ENCODE results near the gene KCNQ1. TPM values are rescaled to one million over a fixed set of nuclear protein-coding genes. Genes with fewer than 3 reads are reported as not detected.

KCNQ1 gene
- total and polyA plus RNA-seq, 7 donors = 1.1 to 25.2 (median 3.8) TPM

- WGBS, 2 donors = 95 to 96% methylated on average over 2 of the region's 2 CpGs
- Histone ChIP-seq H3K27ac (no peak overlapping the region), H3K4me3 (no peak overlapping the region), H3K9me3 (no peaks in the 10 kb centered on the region), H3K4me1 (peaks cover 0 to 34% (median 29%) of the 10 kb centered on the region in 4 donors), H3K27me3 (no peaks in the 10 kb centered on the region), H3K36me3 (no peaks in the 10 kb centered on the region)
- intact Hi-C loops (cut with DNase I) = loop anchor here (5.0 kb wide), 1 partner anchor 148 kb away; no protein-coding TSS in a partner anchor
- no peak for DNase-seq
- TF ChIP-seq EP300 (IDR thresholded peaks at IDR 0.05) = no peak
- no peak for TF ChIP-seq POLR2A (IDR thresholded peaks at IDR 0.05)
- TF ChIP-seq CTCF (IDR thresholded peaks at IDR 0.05) = no peak
- TF ChIP-seq POLR2AphosphoS5 (IDR thresholded peaks at IDR 0.05) = no peak
These were observed 234.3 kb downstream of the KCNQ1 start for GRCh38 chr11:2679011-2679676.

GRCh38 chr11:2681408-2682145 is 236.8 kb downstream of the KCNQ1 start:
- intact Hi-C loops (cut with DNase I) = no loop called here
- peak; percentile 13 for DNase-seq
- TF ChIP-seq POLR2AphosphoS5 (IDR thresholded peaks at IDR 0.05) = no peak
- no peak for TF ChIP-seq CTCF (IDR thresholded peaks at IDR 0.05)
- no peak for TF ChIP-seq POLR2A (IDR thresholded peaks at IDR 0.05)
- no peak for TF ChIP-seq EP300 (IDR thresholded peaks at IDR 0.05)
- H3K9me3 ChIP-seq = no peaks in the 10 kb centered on the region
- 68 to 82% methylated on average over 5 of the region's 5 CpGs for WGBS, 2 donors
- no peak overlapping the region for H3K4me3 ChIP-seq
- H3K27ac ChIP-seq = no peak overlapping the region
- peaks cover 0 to 10% (median 5%) of the 10 kb centered on the region in 4 donors for H3K4me1 ChIP-seq
- no peaks in the 10 kb centered on the region for H3K27me3 ChIP-seq
- H3K36me3 ChIP-seq = no peaks in the 10 kb centered on the region

DNA sequence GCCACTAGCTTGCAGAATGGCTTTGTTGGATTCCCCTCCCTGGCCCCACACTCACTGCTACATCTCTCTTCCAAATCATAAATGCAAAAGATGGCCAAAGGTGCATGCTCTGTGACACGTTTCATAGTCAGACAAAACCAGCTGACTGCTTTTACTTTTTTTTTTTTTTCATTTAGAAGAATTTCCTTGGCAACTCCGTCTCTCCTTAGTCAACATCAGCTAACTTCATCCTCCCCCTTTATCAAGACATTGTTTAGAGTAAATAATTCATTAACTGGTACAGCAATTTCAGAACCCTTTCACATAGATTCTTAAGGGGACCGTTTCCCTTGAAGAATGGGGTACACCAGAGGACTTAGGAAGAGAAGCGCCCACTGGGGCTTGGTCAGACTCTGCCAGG is 239.0 kb downstream of the KCNQ1 start:
- Histone ChIP-seq H3K4me1 (peaks cover 0 to 22% (median 8%) of the 10 kb centered on the region in 4 donors), H3K27me3 (no peaks in the 10 kb centered on the region), H3K27ac (no peak overlapping the region), H3K36me3 (no peaks in the 10 kb centered on the region), H3K4me3 (no peak overlapping the region), H3K9me3 (no peaks in the 10 kb centered on the region)
- TF ChIP-seq EP300 (IDR thresholded peaks at IDR 0.05) (no peak), CTCF (IDR thresholded peaks at IDR 0.05) (no peak), POLR2A (IDR thresholded peaks at IDR 0.05) (no peak), POLR2AphosphoS5 (IDR thresholded peaks at IDR 0.05) (no peak)
- 83 to 86% methylated on average over 4 of the region's 4 CpGs for WGBS, 2 donors
- intact Hi-C loops (cut with DNase I) = no loop called here
- no peak for DNase-seq

GRCh38 chr11:2684581-2684980 is 239.8 kb downstream of the KCNQ1 start:
- Histone ChIP-seq H3K9me3 (no peaks in the 10 kb centered on the region), H3K4me1 (peaks cover 0 to 19% (median 6%) of the 10 kb centered on the region in 4 donors), H3K27me3 (no peaks in the 10 kb centered on the region), H3K36me3 (no peaks in the 10 kb centered on the region), H3K27ac (no peak overlapping the region), H3K4me3 (no peak overlapping the region)
- WGBS, 2 donors = 98 to 100% methylated on average over 1 of the region's 1 CpG
- DNase-seq = peak; percentile 33
- intact Hi-C loops (cut with DNase I) = no loop called here
- TF ChIP-seq CTCF (IDR thresholded peaks at IDR 0.05) (no peak), POLR2AphosphoS5 (IDR thresholded peaks at IDR 0.05) (no peak), POLR2A (IDR thresholded peaks at IDR 0.05) (no peak), EP300 (IDR thresholded peaks at IDR 0.05) (no peak)

Data from sigmoid colon (tissue), 7 donors.